Stimulated activated CD8-positive, alpha-beta memory T cell treated with anti-CD3 and anti-CD28 coated beads, Interleukin-7, amount 100 ng/mL, for 1 hour (primary cell): ENCODE results near the gene PDSS2.
"Not testable (repeated sequence)": the region's sequence is repeated elsewhere in the genome, so short reads cannot be mapped to it uniquely, and the experiment has no call there.

Source experiments
- DNase-seq, 2 donors: peaks; one replicate each; pipeline ENCODE4 v3.0.0-alpha.2; 2020; ENCODE audit warnings: low read depth in 2 of 2

PDSS2 gene

DNA sequence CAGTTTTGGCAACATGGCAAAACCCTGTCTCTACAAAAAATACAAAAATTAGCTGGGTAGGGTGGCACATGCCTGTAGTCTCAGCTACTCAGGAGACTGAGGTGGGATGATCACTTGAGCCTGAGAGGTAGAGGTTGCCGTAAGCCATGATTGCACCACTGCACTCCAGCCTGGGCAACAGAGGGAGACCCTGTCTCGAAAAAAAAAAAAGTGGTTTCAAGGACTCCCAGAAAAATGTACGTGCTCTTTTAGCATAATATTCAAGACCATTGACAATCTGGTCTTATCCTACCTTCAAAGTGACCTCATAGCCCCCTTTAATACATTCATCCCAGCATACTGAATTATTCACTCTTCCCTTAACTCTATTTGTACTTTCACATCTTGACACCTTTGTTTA, 16.0 kb upstream of the PDSS2 start:
- not testable (repeated sequence) for DNase-seq

DNA sequence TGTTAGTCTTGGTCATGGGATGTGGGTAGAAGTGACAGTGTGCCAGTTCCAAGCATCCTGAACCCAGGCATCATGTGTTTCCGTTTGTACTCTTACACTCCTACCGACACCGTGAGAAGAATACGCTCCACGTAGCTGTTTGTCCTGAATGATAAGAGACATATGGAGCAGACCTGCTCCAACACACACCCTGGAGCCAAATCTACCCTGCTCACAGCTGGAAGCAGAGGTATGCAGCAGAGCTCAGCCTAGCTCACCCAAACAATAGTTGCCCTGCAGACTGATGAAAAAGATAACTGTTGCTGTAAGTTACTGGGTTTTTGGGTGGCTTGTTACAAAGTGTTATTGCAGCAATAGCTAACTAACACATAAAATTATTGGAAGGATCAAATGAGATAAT, 14.3 kb upstream of the PDSS2 start:
- no peak for DNase-seq

- DNase-seq, result no peak
These were observed 11.0 kb upstream of the PDSS2 start for GRCh38 chr6:107470364-107470763.

GRCh38 chr6:107466062-107466461, 6.7 kb upstream of the PDSS2 start:
- no peak for DNase-seq

- DNase-seq, result no peak
These were observed 793 bp upstream of the PDSS2 start for GRCh38 chr6:107460083-107460631.

- peak in 1 of 2 donors; percentile 4 for DNase-seq
These were observed 587 bp downstream of the PDSS2 start for GRCh38 chr6:107458672-107459282.

DNA sequence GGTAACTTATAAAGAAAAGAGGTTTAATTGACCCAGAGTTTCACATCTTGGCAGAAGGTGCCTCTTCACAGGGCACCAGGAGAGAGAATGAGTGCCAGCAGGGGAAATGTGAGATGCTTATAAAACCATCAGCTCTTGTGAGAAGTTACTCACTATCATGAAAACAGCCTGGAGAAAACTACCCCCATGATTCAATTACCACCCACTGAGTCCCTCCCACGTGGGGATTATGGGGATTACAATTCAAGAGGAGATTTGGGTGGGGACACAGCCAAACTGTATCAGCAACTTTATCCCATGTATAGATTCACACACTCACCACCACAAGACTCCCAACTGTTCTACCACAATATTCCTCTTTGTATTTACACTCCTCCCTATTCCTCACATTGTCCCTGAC, 10.6 kb downstream of the PDSS2 start:
- no peak for DNase-seq

GRCh38 chr6:107447663-107448216, 11.6 kb downstream of the PDSS2 start:
- DNase-seq, result no peak

- no peak for DNase-seq
These were observed 15.1 kb downstream of the PDSS2 start for GRCh38 chr6:107444277-107444676.

DNA sequence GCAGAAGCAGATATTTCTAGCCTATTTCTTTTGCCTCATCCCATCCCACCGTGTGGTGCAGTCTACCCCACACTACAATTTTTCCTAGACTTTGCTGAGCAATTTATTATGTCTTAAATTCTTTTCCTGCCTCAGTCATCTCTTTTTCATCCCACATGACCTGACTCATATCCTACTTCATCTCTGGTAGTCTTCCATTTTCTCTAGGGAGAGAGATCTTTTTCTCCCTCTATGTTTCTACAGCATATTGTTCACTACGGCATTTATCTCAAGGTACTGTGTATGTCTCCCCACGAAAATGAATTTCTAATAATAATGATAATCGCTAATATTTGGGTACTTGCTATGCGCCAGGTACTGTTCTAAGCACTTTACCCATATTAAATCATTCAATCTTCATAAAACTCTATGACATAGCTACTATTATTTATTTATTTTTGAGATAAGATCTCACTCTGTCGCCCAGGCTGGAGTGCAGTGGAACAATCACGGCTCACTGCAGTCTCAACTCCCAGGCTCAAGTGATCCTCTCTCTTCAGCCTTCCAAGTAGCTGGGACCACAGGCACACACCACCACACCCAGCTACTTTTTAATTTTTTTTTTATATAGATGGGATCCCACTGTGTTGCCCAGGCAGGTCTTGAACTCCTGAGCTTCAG, 15.6 kb downstream of the PDSS2 start:
- DNase-seq, result no peak

DNA sequence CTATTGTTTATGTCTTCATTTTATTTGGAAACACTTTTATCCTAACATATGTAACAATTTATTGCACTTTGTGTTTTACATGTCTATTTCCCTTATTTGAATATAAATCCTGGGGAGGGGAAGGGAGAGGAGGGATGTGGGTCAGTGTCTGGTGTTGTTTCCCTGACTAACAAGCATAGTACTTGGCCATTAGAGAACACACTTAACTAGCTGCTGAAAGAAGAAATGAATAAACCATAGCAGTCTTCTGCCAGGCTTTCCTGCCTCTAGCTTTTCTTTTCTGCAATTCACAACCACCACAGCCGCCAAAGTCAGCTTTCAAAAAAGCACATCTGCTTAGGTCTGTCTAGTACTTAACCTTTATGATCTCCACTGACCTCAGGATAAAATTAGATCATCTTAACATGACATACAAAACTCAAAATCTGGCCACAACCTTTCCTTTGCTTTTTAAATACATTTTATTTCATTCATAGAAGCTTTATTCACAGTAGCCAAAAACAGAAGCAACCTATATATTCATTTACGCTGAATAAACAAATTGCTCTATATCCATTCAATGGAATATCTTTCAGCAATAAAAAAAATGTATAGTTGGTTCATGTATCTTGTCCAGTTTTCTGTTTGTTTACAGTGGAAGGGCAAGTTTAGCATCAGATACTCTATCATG, 16.3 kb downstream of the PDSS2 start:
- DNase-seq, result no peak

- DNase-seq, result no peak
These were observed 17.7 kb downstream of the PDSS2 start for GRCh38 chr6:107441682-107442081.

DNA sequence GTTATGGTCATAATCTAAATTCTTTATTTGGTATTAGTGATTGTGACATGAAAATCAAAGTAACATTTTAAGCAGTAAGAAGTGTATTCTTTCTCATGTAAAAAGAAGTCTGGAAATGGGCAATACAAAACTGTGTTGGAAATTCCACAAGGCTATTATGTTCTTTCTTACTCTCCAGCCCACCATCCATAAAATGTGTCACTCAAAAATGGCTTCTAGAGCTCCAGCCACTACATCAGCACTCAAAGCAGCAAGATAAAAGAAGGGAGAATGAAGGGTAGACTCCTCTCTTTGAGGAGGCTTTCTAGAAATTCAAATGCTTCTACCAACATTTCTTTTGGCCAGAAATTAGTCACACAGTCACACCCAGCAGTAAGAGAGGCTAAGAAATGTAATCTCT, 18.4 kb downstream of the PDSS2 start:
- no peak for DNase-seq

DNA sequence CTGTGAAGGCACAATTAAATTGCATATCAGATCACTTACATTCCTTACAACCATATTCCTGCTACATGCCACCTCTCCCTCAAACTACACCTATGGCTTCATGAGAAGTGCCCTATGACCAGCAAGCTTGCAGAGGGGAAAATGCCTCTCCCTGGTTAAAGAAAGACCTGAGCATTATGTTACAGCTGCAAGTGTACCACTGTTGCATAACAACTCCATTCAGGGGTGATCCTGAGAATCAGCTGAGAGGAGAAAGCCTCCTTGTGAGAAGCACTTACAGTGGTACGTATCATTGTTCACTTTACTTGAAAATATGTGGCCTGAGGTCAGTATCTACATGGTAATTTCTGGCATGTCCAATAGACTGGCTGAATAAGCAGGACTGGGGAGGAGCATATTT, 20.0 kb downstream of the PDSS2 start:
- no peak for DNase-seq

- DNase-seq, result no peak
These were observed 21.7 kb downstream of the PDSS2 start for GRCh38 chr6:107437691-107438090.

- no peak for DNase-seq
These were observed 22.5 kb downstream of the PDSS2 start for GRCh38 chr6:107436881-107437280.

GRCh38 chr6:107435798-107436197, 23.6 kb downstream of the PDSS2 start:
- no peak for DNase-seq

DNA sequence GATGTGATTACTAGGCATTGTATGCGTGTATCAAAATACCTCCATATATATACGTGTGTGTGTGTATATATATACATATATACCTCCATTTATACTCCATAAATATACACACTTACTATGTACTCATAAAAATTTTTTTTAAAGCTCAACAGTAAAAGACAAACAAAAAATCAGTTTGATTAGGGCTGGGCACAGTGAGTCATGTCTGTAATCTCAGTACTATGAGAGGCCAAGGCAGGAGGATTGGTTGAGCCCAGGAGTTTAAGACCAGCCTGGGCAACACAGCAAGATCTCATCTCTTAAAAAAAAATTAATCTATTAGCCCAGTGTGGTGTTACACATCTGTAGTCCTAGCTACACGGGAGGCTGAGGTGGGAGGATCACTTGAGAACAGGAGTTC, 24.6 kb downstream of the PDSS2 start:
- no peak for DNase-seq

DNA sequence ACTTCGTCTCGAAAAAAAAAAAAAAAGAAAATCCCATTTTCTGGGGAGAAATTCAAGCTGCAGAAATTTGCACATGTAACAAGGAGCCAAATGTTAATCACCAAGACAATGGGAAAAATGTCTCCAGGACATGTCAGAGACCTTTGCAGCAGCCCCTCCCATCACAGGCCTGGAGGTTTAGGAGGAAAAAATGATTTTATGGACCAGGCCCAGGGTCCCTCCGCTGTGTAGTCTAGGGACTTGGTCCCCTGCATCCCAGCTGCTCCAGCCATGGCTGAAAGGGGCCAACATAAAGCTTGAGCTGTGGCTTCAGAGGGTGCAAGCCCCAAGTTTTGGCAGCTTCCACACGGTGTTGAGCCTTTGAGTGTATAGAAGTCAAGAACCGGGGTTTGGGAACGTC, 33.4 kb downstream of the PDSS2 start:
- not testable (repeated sequence) for DNase-seq

DNA sequence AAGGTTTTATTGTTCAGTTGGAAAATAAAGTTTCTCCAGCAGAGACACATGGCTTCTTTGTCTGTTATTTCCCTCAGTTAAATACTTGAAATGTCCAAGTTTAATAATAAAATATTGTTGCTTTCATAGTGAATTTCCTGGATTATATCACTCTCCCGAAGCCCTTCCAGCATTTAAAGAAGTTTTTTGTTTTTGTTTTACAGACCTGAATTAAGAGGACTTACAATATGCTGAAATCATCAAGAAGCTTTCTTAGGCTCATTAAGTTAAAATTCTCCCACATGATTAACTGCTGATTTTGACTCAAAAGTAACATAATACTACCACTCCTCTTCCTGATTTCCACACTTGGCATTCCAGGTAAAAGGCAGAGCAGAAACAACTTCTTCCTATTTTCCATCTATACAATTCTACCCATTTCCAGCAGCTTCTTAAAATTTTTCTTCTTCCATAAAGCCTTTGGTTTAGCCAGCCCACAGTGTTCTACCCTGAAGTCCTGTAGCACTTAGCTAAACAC, 35.8 kb downstream of the PDSS2 start:
- DNase-seq, result no peak

DNA sequence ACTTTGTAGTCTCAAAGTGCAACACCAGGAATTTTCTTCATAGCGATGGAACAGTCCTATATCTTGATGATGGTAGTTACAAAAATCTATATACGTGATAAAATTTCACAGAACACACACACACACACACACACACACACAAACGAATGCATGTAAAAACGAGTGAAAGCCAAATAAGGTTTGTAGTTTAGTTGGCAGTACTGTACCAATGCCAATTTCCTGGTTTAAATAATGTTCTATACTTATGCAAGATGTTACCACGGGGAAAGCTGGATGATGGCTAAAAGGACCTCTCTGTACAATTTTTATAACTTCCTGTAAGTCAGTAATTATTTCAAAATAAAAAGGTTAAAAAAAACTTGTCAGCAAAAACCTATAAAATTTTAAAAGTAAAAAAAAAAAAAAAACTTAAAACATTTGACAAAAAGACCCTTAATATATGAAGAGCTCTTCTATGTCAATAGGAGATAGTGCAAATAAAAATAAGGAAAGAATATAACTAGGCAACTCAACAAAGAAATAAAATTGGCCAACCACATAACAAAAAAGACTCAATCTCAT, 37.6 kb downstream of the PDSS2 start:
- DNase-seq, result no peak

DNA sequence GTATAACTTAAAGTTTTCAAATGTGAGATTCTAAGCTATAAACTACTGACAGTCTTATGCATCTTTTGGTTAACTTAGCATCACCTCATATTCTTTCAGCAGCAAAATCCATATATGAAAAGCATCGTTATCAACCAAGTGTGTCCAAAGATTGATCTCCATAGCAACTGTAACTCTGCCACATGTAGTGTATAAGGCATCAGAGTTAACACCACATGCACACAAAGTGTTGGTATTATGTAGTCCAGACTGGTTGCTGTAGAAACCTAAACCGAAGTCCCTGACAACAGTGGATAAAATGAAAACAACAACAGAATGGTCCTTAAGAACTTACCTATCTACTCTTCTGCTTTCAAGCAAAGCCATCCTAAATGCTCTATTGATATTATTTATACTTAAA, 39.6 kb downstream of the PDSS2 start:
- no peak for DNase-seq
